ENCODE results near the gene MDM1. TPM values are rescaled to one million over a fixed set of nuclear protein-coding genes. Genes with fewer than 3 reads are reported as not detected.

The MDM1 gene
- total RNA-seq, 1 experiment from 2014 or later, result 22.2 TPM

GRCh38 chr12:68319988-68320623, 12.1 kb downstream of the MDM1 start:
- Histone ChIP-seq H3K4me3 (ENCODE audit: low read depth, low read length) (no peak overlapping the region), H3K27me3 (replicated peaks; ENCODE audit: control insufficient read depth, insufficient read depth, low read length) (no peaks in the 10 kb centered on the region), H3K36me3 (ENCODE audit: control insufficient read depth, insufficient read depth, low read length) (no peaks in the 10 kb centered on the region), H3K4me1 (no peaks in the 10 kb centered on the region), H3K9me3 (no peaks in the 10 kb centered on the region)
- BruUV-seq (replicated peaks), result no TSS peak
- ChIA-PET CTCF (interaction anchor here (0.6 kb wide), 1 partner anchor 123 kb away, joined by 3 read pairs; no protein-coding TSS in a partner anchor), POLR2A (interaction anchor here (0.6 kb wide), 1 partner anchor 269 kb away, joined by 4 read pairs; no protein-coding TSS in a partner anchor)
- Mint-ChIP-seq H3K9me3 (ENCODE audit: unreplicated experiment) (no peaks in the 10 kb centered on the region), H3K4me1 (ENCODE audit: low read depth, unreplicated experiment) (no peaks in the 10 kb centered on the region), H3K4me3 (ENCODE audit: unreplicated experiment) (no peak overlapping the region), H3K27ac (ENCODE audit: unreplicated experiment) (no peak overlapping the region), H3K36me3 (ENCODE audit: insufficient read depth, unreplicated experiment) (peaks cover under 1% of the 10 kb centered on the region), H3K27me3 (ENCODE audit: insufficient read depth, unreplicated experiment) (no peaks in the 10 kb centered on the region)
- no peak for DNase-seq
- TF ChIP-seq, protein P1, sequence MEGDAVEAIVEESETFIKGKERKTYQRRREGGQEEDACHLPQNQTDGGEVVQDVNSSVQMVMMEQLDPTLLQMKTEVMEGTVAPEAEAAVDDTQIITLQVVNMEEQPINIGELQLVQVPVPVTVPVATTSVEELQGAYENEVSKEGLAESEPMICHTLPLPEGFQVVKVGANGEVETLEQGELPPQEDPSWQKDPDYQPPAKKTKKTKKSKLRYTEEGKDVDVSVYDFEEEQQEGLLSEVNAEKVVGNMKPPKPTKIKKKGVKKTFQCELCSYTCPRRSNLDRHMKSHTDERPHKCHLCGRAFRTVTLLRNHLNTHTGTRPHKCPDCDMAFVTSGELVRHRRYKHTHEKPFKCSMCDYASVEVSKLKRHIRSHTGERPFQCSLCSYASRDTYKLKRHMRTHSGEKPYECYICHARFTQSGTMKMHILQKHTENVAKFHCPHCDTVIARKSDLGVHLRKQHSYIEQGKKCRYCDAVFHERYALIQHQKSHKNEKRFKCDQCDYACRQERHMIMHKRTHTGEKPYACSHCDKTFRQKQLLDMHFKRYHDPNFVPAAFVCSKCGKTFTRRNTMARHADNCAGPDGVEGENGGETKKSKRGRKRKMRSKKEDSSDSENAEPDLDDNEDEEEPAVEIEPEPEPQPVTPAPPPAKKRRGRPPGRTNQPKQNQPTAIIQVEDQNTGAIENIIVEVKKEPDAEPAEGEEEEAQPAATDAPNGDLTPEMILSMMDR (IDR thresholded peaks at IDR 0.05; ENCODE audit: insufficient read depth in 1 of 2, low read depth in 1 of 2, low read length in 1 of 2, severe bottlenecking in 1 of 2, unreplicated experiment in 1 of 2), result no peak
- intact Hi-C loops (cut with micrococcal nuclease; ENCODE audit: unreplicated experiment), result loop anchor here (5.0 kb wide), 1 partner anchor 963 kb away; no protein-coding TSS in a partner anchor

DNA sequence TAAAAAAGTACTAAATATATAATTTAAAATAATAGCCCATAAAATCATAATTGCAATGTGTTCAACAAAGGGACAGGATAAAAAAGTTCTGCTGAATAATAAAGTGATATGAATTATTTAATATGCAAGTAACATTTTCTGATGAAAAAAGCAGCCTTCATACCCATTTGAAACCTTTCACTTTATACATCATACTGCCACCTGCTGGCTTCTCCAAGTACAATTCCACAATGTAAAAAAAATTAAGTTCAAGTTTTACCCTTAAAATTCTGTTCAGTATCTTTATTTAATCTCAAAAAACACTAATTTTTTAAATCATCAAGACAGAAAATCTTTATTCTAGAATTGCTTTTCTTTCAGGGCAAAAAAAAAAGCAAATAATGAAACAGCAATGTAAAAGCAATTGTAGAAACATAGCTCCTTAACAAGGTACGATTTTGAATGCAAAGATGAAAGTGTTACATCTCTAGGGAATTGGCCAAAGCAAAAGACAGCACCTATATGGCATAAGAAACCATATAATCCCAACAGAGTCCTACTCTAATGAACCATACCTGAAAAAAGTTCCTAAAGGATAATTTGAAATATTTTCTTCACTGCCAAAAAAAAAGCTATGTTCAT, 15.0 kb downstream of the MDM1 start:
- Mint-ChIP-seq H3K9me3 (ENCODE audit: unreplicated experiment) (no peaks in the 10 kb centered on the region), H3K4me1 (ENCODE audit: low read depth, unreplicated experiment) (no peaks in the 10 kb centered on the region), H3K27ac (ENCODE audit: unreplicated experiment) (no peak overlapping the region), H3K27me3 (ENCODE audit: insufficient read depth, unreplicated experiment) (no peaks in the 10 kb centered on the region), H3K4me3 (ENCODE audit: unreplicated experiment) (no peak overlapping the region), H3K36me3 (ENCODE audit: insufficient read depth, unreplicated experiment) (peaks cover 6% of the 10 kb centered on the region)
- H3K36me3 ChIP-seq (ENCODE audit: control insufficient read depth, insufficient read depth, low read length), result no peaks in the 10 kb centered on the region
- ChIA-PET POLR2A (no interaction called here), CTCF (interaction anchor here (1.0 to 1.2 kb wide), 4 partner anchors 15 to 278 kb away, joined by 3 to 6 read pairs (median 4); partner anchors contain the start of gene MDM1)
- TF ChIP-seq, protein P1 (IDR thresholded peaks at IDR 0.05; ENCODE audit: insufficient read depth in 1 of 2, low read depth in 1 of 2, low read length in 1 of 2, severe bottlenecking in 1 of 2, unreplicated experiment in 1 of 2), result peak; percentile 62 to 68
- DNase-seq, result peak in 1 of 2 experiments; percentile 35
- H3K4me1 ChIP-seq, result no peaks in the 10 kb centered on the region
- BruUV-seq (replicated peaks), result no TSS peak
- no peaks in the 10 kb centered on the region for H3K9me3 ChIP-seq
- intact Hi-C loops (cut with micrococcal nuclease; ENCODE audit: unreplicated experiment), result loop anchor here (1.0 to 5.0 kb wide), 2 partner anchors 94 to 960 kb away; no protein-coding TSS in a partner anchor
- H3K27me3 ChIP-seq (replicated peaks; ENCODE audit: control insufficient read depth, insufficient read depth, low read length), result no peaks in the 10 kb centered on the region
- no peak overlapping the region for H3K4me3 ChIP-seq (ENCODE audit: low read depth, low read length)

- no peaks in the 10 kb centered on the region for H3K9me3 Mint-ChIP-seq (ENCODE audit: unreplicated experiment)
- CTCF ChIA-PET, result no interaction called here
- H3K36me3 Mint-ChIP-seq (ENCODE audit: insufficient read depth, unreplicated experiment), result peaks cover 6% of the 10 kb centered on the region
- Histone ChIP-seq H3K27me3 (replicated peaks; ENCODE audit: control insufficient read depth, insufficient read depth, low read length) (no peaks in the 10 kb centered on the region), H3K4me3 (ENCODE audit: low read depth, low read length) (no peak overlapping the region), H3K9me3 (no peaks in the 10 kb centered on the region), H3K4me1 (no peaks in the 10 kb centered on the region), H3K36me3 (ENCODE audit: control insufficient read depth, insufficient read depth, low read length) (no peaks in the 10 kb centered on the region)
- intact Hi-C loops (cut with micrococcal nuclease; ENCODE audit: unreplicated experiment), result no loop called here
- H3K4me3 Mint-ChIP-seq (ENCODE audit: unreplicated experiment), result no peak overlapping the region
- POLR2A ChIA-PET, result no interaction called here
- DNase-seq, result no peak
- H3K27me3 Mint-ChIP-seq (ENCODE audit: insufficient read depth, unreplicated experiment), result no peaks in the 10 kb centered on the region
- H3K27ac Mint-ChIP-seq (ENCODE audit: unreplicated experiment), result no peak overlapping the region
- no TSS peak for BruUV-seq (replicated peaks)
- H3K4me1 Mint-ChIP-seq (ENCODE audit: low read depth, unreplicated experiment), result no peaks in the 10 kb centered on the region
- TF ChIP-seq, protein P1 (IDR thresholded peaks at IDR 0.05; ENCODE audit: insufficient read depth in 1 of 2, low read depth in 1 of 2, low read length in 1 of 2, severe bottlenecking in 1 of 2, unreplicated experiment in 1 of 2), result no peak
Measured at GRCh38 chr12:68310370-68310769, 21.8 kb downstream of the MDM1 start.
